Measurements from ENCODE around the gene HACE1.
"Not testable (repeated sequence)": the region's sequence is repeated elsewhere in the genome, so short reads cannot be mapped to it uniquely, and the experiment has no call there.

HACE1 gene

GRCh38 chr6:104829183-104829958 lies 30.3 kb downstream of the HACE1 start:
- no peak for DNase-seq
- ATAC-seq, result no peak

GRCh38 chr6:104828478-104828877 lies 31.2 kb downstream of the HACE1 start:
- DNase-seq (no peak), ATAC-seq (no peak)

- ATAC-seq, DNase-seq: not testable (repeated sequence)
Measured at GRCh38 chr6:104820820-104821219, 38.9 kb downstream of the HACE1 start.

GRCh38 chr6:104816125-104816524 lies 43.6 kb downstream of the HACE1 start:
- no peak for ATAC-seq
- DNase-seq, result no peak

GRCh38 chr6:104814743-104815142 lies 45.0 kb downstream of the HACE1 start:
- ATAC-seq (no peak), DNase-seq (no peak)

- DNase-seq, result no peak
- ATAC-seq, result no peak
Measured at GRCh38 chr6:104813552-104813951, 46.2 kb downstream of the HACE1 start.

GRCh38 chr6:104809116-104809515 lies 50.6 kb downstream of the HACE1 start:
- DNase-seq (no peak), ATAC-seq (no peak)

GRCh38 chr6:104805335-104805734 lies 54.4 kb downstream of the HACE1 start:
- not testable (repeated sequence) for ATAC-seq

GRCh38 chr6:104799134-104799657 lies 60.5 kb downstream of the HACE1 start:
- ATAC-seq (no peak), DNase-seq (no peak)

More at GRCh38 chr6:104805335-104805734, 54.4 kb downstream of the HACE1 start:
- DNase-seq, result not testable (repeated sequence)

GRCh38 chr6:104796031-104796785 lies 63.5 kb downstream of the HACE1 start:
- no peak for ATAC-seq

GRCh38 chr6:104795363-104795762 lies 64.4 kb downstream of the HACE1 start:
- ATAC-seq, result no peak

More at GRCh38 chr6:104796031-104796785, 63.5 kb downstream of the HACE1 start:
- no peak for DNase-seq

GRCh38 chr6:104789770-104790190 lies 69.9 kb downstream of the HACE1 start:
- ATAC-seq (peak; percentile 85), DNase-seq (no peak)

More at GRCh38 chr6:104795363-104795762, 64.4 kb downstream of the HACE1 start:
- DNase-seq, result no peak

- ATAC-seq (peak; percentile 47), DNase-seq (no peak)
Measured at GRCh38 chr6:104788400-104788799, 71.3 kb downstream of the HACE1 start.

- ATAC-seq, result no peak
- no peak for DNase-seq
Measured at GRCh38 chr6:104787305-104787704, 72.4 kb downstream of the HACE1 start.

- ATAC-seq, result no peak
- no peak for DNase-seq
Measured at GRCh38 chr6:104784884-104785283, 74.8 kb downstream of the HACE1 start.

- DNase-seq, result no peak
- no peak for ATAC-seq
Measured at GRCh38 chr6:104771258-104771832, 88.4 kb downstream of the HACE1 start.

- DNase-seq (no peak), ATAC-seq (no peak)
Measured at GRCh38 chr6:104768906-104769305, 90.8 kb downstream of the HACE1 start.

- ATAC-seq (no peak), DNase-seq (no peak)
Measured at GRCh38 chr6:104766595-104766994, 93.1 kb downstream of the HACE1 start.

GRCh38 chr6:104754788-104755409 lies 104.8 kb downstream of the HACE1 start:
- DNase-seq (no peak), ATAC-seq (no peak)

- no peak for DNase-seq
- ATAC-seq, result no peak
Measured at GRCh38 chr6:104753251-104753650, 106.5 kb downstream of the HACE1 start.

- ATAC-seq (no peak), DNase-seq (no peak)
Measured at GRCh38 chr6:104750449-104750848, 109.3 kb downstream of the HACE1 start.

GRCh38 chr6:104739124-104739523 lies 120.6 kb downstream of the HACE1 start:
- DNase-seq, ATAC-seq: not testable (repeated sequence)

Measured in stimulated activated naive CD8-positive, alpha-beta T cell treated with anti-CD3 and anti-CD28 coated beads, Interleukin-15, Interleukin-2, amounts not matched to agents 100 U/mL and 50 U/mL, for 24 hours (primary cell).